Esophagus muscularis mucosa (tissue), 4 donors: ENCODE data around the gene MEGF9.

Experiments
- CTCF ChIP-seq, 3 experiments: fragments of 200-600 bp in 2 of 3; fragments of 450-650 bp in 1 of 3; sonication (generic) in 2 of 3; IDR thresholded peaks; one replicate each; pipeline ENCODE4 v1.5.1; 2017 to 2019; ENCODE audit warnings: antibody characterized with exemption in 3 of 3, mild to moderate bottlenecking in 2 of 3, moderate library complexity in 1 of 3
- EP300 ChIP-seq: sonication (generic); formaldehyde crosslinking; IDR thresholded peaks from one replicate; pipeline ENCODE4 v1.6.1; 2017; ENCODE audit warnings: antibody characterized with exemption
- POLR2A ChIP-seq: fragments of 450-650 bp; IDR thresholded peaks from one replicate; pipeline ENCODE4 v1.6.1; 2017; ENCODE audit warnings: antibody characterized with exemption, moderate library complexity, mild to moderate bottlenecking, low read depth
- POLR2AphosphoS5 ChIP-seq, 2 donors: sonication (generic); formaldehyde crosslinking; IDR thresholded peaks; one replicate each; pipeline ENCODE4 v1.6.1; 2017; ENCODE audit warnings: antibody characterized with exemption in 2 of 2

GRCh38 chr9:120693700-120694008 is 20.6 kb downstream of the MEGF9 start:
- no peak for TF ChIP-seq CTCF (IDR thresholded peaks at IDR 0.05)
- TF ChIP-seq POLR2A, result no peak
- no peak for TF ChIP-seq POLR2AphosphoS5 (IDR thresholded peaks at IDR 0.05)
- no peak for TF ChIP-seq EP300
